ENCODE measurements around the gene WHAMM.

Gene WHAMM

GRCh38 chr15:82805994-82806406 is 3.4 kb upstream of the WHAMM start, which contains the start of gene FSD2:
TSS of gene FSD2 (minus strand) at chr15:82806069. CDS start at chr15:82787390, 18,679 bp downstream.
- Histone ChIP-seq H3K9me2 (replicated peaks; ENCODE audit: insufficient read depth, low read length) (no peaks in the 10 kb centered on the region), H3K9ac (ENCODE audit: low read length) (peak within 1 kb of the TSS; percentile 19), H3K27ac (ENCODE audit: low read depth, low read length) (peak within 1 kb of the TSS; percentile 96), H3K27me3 (ENCODE audit: low read length) (no peaks in the 10 kb centered on the region), H4K20me1 (ENCODE audit: low read depth, low read length) (no peaks in the 10 kb centered on the region), H2AFZ (ENCODE audit: low read depth, low read length, severe bottlenecking) (peak within 1 kb of the TSS; percentile 15), H3K36me3 (ENCODE audit: low read length) (no peaks in the 10 kb centered on the region), H3K79me2 (ENCODE audit: insufficient read depth, low read length) (peaks cover 9% of the 10 kb centered on the region), H3K4me3 (ENCODE audit: insufficient read depth, low read length, poor library complexity, severe bottlenecking) (peak within 1 kb of the TSS; percentile 33), H3K9me3 (ENCODE audit: insufficient read depth, low read length) (no peaks in the 10 kb centered on the region), H3F3A (ENCODE audit: insufficient read depth) (peaks cover 43% of the 10 kb centered on the region), H3K4me2 (ENCODE audit: low read depth, low read length, poor library complexity, severe bottlenecking) (peak within 1 kb of the TSS; percentile 85)
- TF ChIP-seq, protein P1, sequence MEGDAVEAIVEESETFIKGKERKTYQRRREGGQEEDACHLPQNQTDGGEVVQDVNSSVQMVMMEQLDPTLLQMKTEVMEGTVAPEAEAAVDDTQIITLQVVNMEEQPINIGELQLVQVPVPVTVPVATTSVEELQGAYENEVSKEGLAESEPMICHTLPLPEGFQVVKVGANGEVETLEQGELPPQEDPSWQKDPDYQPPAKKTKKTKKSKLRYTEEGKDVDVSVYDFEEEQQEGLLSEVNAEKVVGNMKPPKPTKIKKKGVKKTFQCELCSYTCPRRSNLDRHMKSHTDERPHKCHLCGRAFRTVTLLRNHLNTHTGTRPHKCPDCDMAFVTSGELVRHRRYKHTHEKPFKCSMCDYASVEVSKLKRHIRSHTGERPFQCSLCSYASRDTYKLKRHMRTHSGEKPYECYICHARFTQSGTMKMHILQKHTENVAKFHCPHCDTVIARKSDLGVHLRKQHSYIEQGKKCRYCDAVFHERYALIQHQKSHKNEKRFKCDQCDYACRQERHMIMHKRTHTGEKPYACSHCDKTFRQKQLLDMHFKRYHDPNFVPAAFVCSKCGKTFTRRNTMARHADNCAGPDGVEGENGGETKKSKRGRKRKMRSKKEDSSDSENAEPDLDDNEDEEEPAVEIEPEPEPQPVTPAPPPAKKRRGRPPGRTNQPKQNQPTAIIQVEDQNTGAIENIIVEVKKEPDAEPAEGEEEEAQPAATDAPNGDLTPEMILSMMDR (IDR thresholded peaks at IDR 0.05; ENCODE audit: insufficient read depth, low read length, poor library complexity, severe bottlenecking): no peak
- no peak for TF ChIP-seq EZH2phosphoT487 (conservative IDR thresholded peaks at IDR 0.05; ENCODE audit: low read length)

DNA sequence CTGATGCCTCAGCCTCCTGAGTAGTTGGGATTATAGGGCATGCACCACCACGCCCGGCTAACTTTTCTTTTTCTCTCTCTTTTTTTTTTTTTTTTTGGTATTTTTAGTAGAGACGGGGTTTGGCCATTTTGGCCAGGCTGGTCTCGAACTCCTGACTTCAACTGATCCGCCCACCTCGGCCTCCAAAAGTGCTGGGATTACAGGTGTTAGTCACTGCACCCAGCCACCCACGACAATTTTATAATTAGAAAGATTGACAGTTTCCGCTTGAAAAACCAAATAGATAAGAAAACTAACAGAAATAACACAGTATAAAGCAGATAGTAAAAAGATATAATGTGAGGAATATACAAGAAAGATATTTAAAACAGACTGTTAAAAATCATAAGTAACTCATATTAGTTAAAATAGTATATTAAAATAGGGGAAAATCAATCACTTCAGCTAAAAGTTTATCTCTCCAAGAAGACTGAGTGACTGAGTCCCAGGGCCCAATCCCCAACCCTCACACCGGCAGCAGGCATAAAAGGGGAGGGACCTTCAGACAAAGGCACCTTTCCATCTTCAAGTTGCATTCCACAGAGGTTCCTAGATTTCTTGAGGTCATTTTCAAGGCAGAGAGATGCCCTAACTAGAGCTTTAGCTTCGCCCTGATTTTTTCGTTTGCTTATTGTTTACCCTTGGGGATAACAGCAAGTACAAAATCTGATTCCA is 1.4 kb upstream of the WHAMM start:
- peak overlapping the region; percentile 96 for H3K27ac ChIP-seq (ENCODE audit: low read depth, low read length)
- H3K4me3 ChIP-seq (ENCODE audit: insufficient read depth, low read length, poor library complexity, severe bottlenecking): peak overlapping the region; percentile 41
- H2AFZ ChIP-seq (ENCODE audit: low read depth, low read length, severe bottlenecking): peak overlapping the region; percentile 88
- H3K79me2 ChIP-seq (ENCODE audit: insufficient read depth, low read length): peaks cover 30% of the 10 kb centered on the region
- no peaks in the 10 kb centered on the region for H3K9me3 ChIP-seq (ENCODE audit: insufficient read depth, low read length)
- peak overlapping the region; percentile 85 for H3K4me2 ChIP-seq (ENCODE audit: low read depth, low read length, poor library complexity, severe bottlenecking)
- H3K27me3 ChIP-seq (ENCODE audit: low read length): no peaks in the 10 kb centered on the region
- peaks cover 43% of the 10 kb centered on the region for H3F3A ChIP-seq (ENCODE audit: insufficient read depth)
- no peaks in the 10 kb centered on the region for H3K9me2 ChIP-seq (replicated peaks; ENCODE audit: insufficient read depth, low read length)
- TF ChIP-seq, protein P1 (IDR thresholded peaks at IDR 0.05; ENCODE audit: insufficient read depth, low read length, poor library complexity, severe bottlenecking): no peak
- no peak for TF ChIP-seq EZH2phosphoT487 (conservative IDR thresholded peaks at IDR 0.05; ENCODE audit: low read length)
- peak overlapping the region; percentile 88 for H3K9ac ChIP-seq (ENCODE audit: low read length)
- peaks cover 5% of the 10 kb centered on the region; the same call in 1 of the 2 replicates for H3K36me3 ChIP-seq (ENCODE audit: low read length)
- H4K20me1 ChIP-seq (ENCODE audit: low read depth, low read length): peaks cover 5% of the 10 kb centered on the region; the same call in 1 of the 2 replicates

- H3K27me3 ChIP-seq (ENCODE audit: low read length): no peaks in the 10 kb centered on the region
- peaks cover 9% of the 10 kb centered on the region; the same call in 1 of the 2 replicates for H3K36me3 ChIP-seq (ENCODE audit: low read length)
- H3K79me2 ChIP-seq (ENCODE audit: insufficient read depth, low read length): peaks cover 36% of the 10 kb centered on the region
- H3F3A ChIP-seq (ENCODE audit: insufficient read depth): peaks cover 43% of the 10 kb centered on the region
- H3K9me2 ChIP-seq (replicated peaks; ENCODE audit: insufficient read depth, low read length): no peaks in the 10 kb centered on the region
- H3K4me3 ChIP-seq (ENCODE audit: insufficient read depth, low read length, poor library complexity, severe bottlenecking): peak overlapping the region; percentile 41
- H3K27ac ChIP-seq (ENCODE audit: low read depth, low read length): peak overlapping the region; percentile 96
- peak overlapping the region; percentile 88 for H3K9ac ChIP-seq (ENCODE audit: low read length)
- peaks cover 5% of the 10 kb centered on the region; the same call in 1 of the 2 replicates for H4K20me1 ChIP-seq (ENCODE audit: low read depth, low read length)
- H2AFZ ChIP-seq (ENCODE audit: low read depth, low read length, severe bottlenecking): peak overlapping the region; percentile 88
- no peak for TF ChIP-seq EZH2phosphoT487 (conservative IDR thresholded peaks at IDR 0.05; ENCODE audit: low read length)
- TF ChIP-seq, protein P1 (IDR thresholded peaks at IDR 0.05; ENCODE audit: insufficient read depth, low read length, poor library complexity, severe bottlenecking): no peak
- H3K4me2 ChIP-seq (ENCODE audit: low read depth, low read length, poor library complexity, severe bottlenecking): peak overlapping the region; percentile 85
- no peaks in the 10 kb centered on the region for H3K9me3 ChIP-seq (ENCODE audit: insufficient read depth, low read length)
These were observed 790 bp upstream of the WHAMM start for GRCh38 chr15:82808634-82809041.
